ENCODE measurements around the gene ANKRD31. TPM values are rescaled to one million over a fixed set of nuclear protein-coding genes. Genes with fewer than 3 reads are reported as not detected.

ANKRD31 gene
- total RNA-seq, 1 experiment from 2014 or later = 0.15 TPM

DNA sequence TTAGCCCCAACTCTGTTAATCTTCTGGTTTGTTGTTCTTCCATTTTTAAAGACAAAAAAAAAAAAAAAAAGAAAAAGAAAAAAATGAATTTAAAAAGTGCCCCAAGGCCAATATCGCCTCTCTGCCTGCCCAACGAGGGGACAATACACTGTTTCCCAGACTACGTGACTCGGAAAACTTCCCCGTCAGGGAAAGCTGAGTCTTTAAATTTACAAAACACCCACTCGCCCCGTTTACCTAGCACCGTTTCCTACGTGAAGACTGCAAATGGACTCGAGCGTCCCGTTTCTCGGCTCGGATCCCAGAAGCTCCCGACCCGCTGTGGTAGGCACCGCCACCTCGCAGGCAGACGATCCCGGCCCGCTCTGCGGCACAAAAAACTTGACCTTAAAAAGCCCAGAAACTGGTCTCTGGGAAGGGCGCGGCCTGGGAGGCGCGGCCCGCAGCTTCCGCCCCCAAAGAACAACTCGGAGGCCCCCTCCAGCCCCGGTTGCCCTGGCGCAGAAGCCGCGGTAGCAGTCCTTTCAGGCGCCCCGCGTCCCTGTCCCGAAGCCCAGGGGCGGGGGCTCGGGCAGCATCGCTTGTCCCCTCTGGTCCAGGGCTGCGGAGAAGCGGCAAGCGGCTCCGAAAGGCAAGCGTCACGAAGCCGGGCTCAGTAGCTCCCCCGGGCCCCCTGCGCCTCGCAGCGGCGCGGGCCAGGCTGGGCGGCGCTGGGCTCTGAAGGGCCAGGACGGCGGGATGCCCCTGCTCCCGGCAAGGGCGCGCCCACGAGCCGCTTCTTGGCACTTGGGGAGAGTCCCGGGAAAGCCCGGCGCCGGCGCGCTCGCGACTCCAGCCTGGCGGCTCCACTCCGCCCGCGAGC, 184.3 kb downstream of the ANKRD31 start, which contains the start of gene GCNT4:
Gene GCNT4 (minus strand): TSS at position 367 of the 862 bp plus-strand sequence. CDS start 22,521 bp downstream, outside the sequence.
- Histone ChIP-seq H3K27ac (ENCODE audit: low read depth, low read length, poor library complexity, severe bottlenecking) (peak within 1 kb of the TSS; percentile 73), H3K36me3 (ENCODE audit: insufficient read depth, low read length, poor library complexity, severe bottlenecking) (no peaks in the 10 kb centered on the region), H3K27me3 (replicated peaks; ENCODE audit: insufficient read depth, low read depth, low read length, poor library complexity) (peaks cover 31% of the 10 kb centered on the region), H3K9me3 (ENCODE audit: low read depth, low read length, poor library complexity, severe bottlenecking) (no peaks in the 10 kb centered on the region), H3K4me3 (ENCODE audit: low read depth, low read length, poor library complexity, severe bottlenecking) (peak within 1 kb of the TSS; percentile 72), H3K4me1 (ENCODE audit: insufficient read depth, low read length, poor library complexity, severe bottlenecking) (peaks cover 14% of the 10 kb centered on the region)
- intact Hi-C loops (cut with micrococcal nuclease; ENCODE audit: unreplicated experiment) = loop anchor here (5.0 to 10.0 kb wide), 2 partner anchors 285 to 378 kb away; partner anchors contain the start of gene HMGCR
- CTCF ChIA-PET = no interaction called here
- peak; percentile 58 for DNase-seq (ENCODE audit: low spot score)
- BruUV-seq (replicated peaks) = no TSS peak
- POLR2A ChIA-PET (ENCODE audit: low non-redundant PET) = no interaction called here
- TF ChIP-seq, protein P1, sequence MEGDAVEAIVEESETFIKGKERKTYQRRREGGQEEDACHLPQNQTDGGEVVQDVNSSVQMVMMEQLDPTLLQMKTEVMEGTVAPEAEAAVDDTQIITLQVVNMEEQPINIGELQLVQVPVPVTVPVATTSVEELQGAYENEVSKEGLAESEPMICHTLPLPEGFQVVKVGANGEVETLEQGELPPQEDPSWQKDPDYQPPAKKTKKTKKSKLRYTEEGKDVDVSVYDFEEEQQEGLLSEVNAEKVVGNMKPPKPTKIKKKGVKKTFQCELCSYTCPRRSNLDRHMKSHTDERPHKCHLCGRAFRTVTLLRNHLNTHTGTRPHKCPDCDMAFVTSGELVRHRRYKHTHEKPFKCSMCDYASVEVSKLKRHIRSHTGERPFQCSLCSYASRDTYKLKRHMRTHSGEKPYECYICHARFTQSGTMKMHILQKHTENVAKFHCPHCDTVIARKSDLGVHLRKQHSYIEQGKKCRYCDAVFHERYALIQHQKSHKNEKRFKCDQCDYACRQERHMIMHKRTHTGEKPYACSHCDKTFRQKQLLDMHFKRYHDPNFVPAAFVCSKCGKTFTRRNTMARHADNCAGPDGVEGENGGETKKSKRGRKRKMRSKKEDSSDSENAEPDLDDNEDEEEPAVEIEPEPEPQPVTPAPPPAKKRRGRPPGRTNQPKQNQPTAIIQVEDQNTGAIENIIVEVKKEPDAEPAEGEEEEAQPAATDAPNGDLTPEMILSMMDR (conservative IDR thresholded peaks at IDR 0.05; ENCODE audit: low read depth, low read length) = no peak

DNA sequence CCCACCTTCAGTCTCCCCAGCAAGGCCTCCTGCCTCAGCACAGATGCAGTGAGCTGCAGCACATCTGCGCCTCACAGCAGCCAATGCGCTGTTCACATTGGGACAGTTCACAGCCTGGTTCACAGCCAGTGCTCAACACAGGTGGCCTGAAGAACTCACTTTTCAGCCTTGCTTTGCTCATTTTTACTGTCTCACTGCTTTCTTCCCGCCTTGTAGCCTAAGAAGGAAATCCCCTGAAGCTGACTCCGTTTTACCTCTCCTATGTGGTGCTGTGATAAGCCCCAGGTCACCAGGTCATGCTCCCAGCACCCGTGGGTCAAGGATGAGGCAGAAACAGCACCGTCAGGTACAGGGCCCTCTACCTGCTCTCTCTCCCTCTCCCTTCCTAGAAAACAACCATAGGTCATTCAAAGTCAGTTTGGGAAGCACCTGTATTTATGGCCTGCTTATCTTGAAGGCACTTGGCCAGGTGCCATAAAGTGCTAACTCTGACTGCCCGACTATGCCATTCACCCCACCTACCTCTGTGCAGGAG, 185.4 kb downstream of the ANKRD31 start:
- H3K9me3 ChIP-seq (ENCODE audit: low read depth, low read length, poor library complexity, severe bottlenecking) = no peaks in the 10 kb centered on the region
- H3K27ac ChIP-seq (ENCODE audit: low read depth, low read length, poor library complexity, severe bottlenecking) = no peak overlapping the region
- no peaks in the 10 kb centered on the region for H3K36me3 ChIP-seq (ENCODE audit: insufficient read depth, low read length, poor library complexity, severe bottlenecking)
- POLR2A ChIA-PET (ENCODE audit: low non-redundant PET) = no interaction called here
- intact Hi-C loops (cut with micrococcal nuclease; ENCODE audit: unreplicated experiment) = loop anchor here (5.0 to 10.0 kb wide), 2 partner anchors 286 to 376 kb away; partner anchors contain the start of gene HMGCR
- TF ChIP-seq, protein P1 (conservative IDR thresholded peaks at IDR 0.05; ENCODE audit: low read depth, low read length) = no peak
- TF ChIP-seq EZH2 (IDR thresholded peaks at IDR 0.05; ENCODE audit: borderline replicate concordance, low read depth, low read length, poor library complexity, severe bottlenecking) = no peak
- H3K27me3 ChIP-seq (replicated peaks; ENCODE audit: insufficient read depth, low read depth, low read length, poor library complexity) = peaks cover 31% of the 10 kb centered on the region
- H3K4me1 ChIP-seq (ENCODE audit: insufficient read depth, low read length, poor library complexity, severe bottlenecking) = peaks cover 14% of the 10 kb centered on the region
- DNase-seq (ENCODE audit: low spot score) = no peak
- CTCF ChIA-PET = no interaction called here
- peak overlapping the region; percentile 72 for H3K4me3 ChIP-seq (ENCODE audit: low read depth, low read length, poor library complexity, severe bottlenecking)
- BruUV-seq (replicated peaks) = no TSS peak

DNA sequence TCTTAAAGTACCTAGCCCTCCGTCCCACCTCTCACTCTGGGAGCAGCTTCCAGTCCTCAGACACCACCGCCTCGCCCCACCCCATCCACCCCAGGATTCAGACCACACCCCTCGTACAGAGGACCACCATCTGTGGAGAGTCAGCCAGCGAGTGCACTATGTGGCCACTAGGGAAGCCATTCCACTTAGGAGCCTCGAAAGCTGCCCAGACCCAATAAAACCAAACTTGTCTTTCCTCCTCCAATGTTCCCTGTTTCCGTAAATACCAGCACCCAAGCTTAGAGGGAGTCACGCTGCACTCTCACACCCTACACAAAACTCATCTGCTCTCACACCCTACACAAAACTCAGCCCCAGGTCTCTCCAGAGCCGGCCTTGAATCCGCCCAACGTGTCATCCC, 186.3 kb downstream of the ANKRD31 start:
- POLR2A ChIA-PET (ENCODE audit: low non-redundant PET) = no interaction called here
- no peaks in the 10 kb centered on the region for H3K36me3 ChIP-seq (ENCODE audit: insufficient read depth, low read length, poor library complexity, severe bottlenecking)
- TF ChIP-seq, protein P1 (conservative IDR thresholded peaks at IDR 0.05; ENCODE audit: low read depth, low read length) = peak; percentile 49
- TF ChIP-seq EZH2 (IDR thresholded peaks at IDR 0.05; ENCODE audit: borderline replicate concordance, low read depth, low read length, poor library complexity, severe bottlenecking) = no peak
- intact Hi-C loops (cut with micrococcal nuclease; ENCODE audit: unreplicated experiment) = loop anchor here (5.0 to 10.0 kb wide), 2 partner anchors 287 to 376 kb away; partner anchors contain the start of gene HMGCR
- H3K27ac ChIP-seq (ENCODE audit: low read depth, low read length, poor library complexity, severe bottlenecking) = no peak overlapping the region
- DNase-seq (ENCODE audit: low spot score) = peak; percentile 80
- no peaks in the 10 kb centered on the region for H3K9me3 ChIP-seq (ENCODE audit: low read depth, low read length, poor library complexity, severe bottlenecking)
- peaks cover 31% of the 10 kb centered on the region for H3K27me3 ChIP-seq (replicated peaks; ENCODE audit: insufficient read depth, low read depth, low read length, poor library complexity)
- CTCF ChIA-PET = interaction anchor here (0.6 to 0.8 kb wide), 2 partner anchors 187 to 1112 kb away, joined by 3 to 5 read pairs; no protein-coding TSS in a partner anchor
- BruUV-seq (replicated peaks) = no TSS peak
- peaks cover 14% of the 10 kb centered on the region for H3K4me1 ChIP-seq (ENCODE audit: insufficient read depth, low read length, poor library complexity, severe bottlenecking)
- no peak overlapping the region for H3K4me3 ChIP-seq (ENCODE audit: low read depth, low read length, poor library complexity, severe bottlenecking)

All from A673 (cell line).